Activated T-cell treated with anti-CD3 and anti-CD28 coated beads for 1 hour (primary cell): ENCODE results near the gene NR3C2.
"Not testable (repeated sequence)": the region's sequence is repeated elsewhere in the genome, so short reads cannot be mapped to it uniquely, and the experiment has no call there.

Experiments used
- DNase-seq: peaks from one replicate; pipeline ENCODE4 v3.0.0-alpha.2; 2020; ENCODE audit warnings: low read depth

NR3C2 gene

DNA sequence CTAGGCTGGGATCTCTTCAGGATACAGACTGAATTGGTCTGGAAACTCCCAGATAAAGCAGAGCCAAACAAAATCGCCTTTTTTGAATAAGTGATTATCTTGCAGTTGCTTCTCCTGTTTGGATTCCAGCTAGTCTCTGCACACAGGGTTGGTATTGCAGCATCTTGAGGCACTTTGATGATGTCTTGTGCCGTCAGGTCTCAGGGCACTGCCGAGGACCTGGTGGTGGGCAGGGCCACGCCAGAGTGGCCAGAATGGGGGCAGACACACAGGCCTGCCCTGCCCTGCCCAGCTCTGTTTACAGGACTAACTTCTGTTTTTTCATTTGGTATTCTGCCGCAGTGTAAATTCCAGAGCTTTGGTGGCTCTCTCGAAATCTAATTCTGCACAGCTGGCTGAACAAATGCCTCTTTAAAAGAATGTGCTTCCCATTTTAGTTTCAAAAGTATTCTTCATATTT is 276.1 kb downstream of the NR3C2 start:
- DNase-seq = no peak

DNA sequence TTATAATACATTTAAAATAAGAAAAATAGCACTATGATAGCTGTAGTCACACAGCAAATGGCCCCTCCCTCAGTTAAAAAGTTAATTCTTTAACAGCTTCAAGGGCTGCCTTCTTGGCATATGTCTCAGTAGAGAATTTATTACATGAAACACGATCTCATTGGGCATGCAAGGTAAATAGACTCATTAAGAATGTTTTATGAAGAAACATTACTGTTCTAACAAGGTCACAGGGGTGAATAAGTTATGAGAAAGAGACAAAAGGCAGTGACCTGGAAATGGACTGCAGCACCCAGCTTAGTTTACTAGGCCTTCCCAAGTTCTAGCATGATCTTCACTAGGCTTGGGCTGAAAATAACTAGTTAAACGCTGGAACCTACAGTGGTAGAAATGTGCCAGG is 277.7 kb downstream of the NR3C2 start:
- DNase-seq = no peak

DNA sequence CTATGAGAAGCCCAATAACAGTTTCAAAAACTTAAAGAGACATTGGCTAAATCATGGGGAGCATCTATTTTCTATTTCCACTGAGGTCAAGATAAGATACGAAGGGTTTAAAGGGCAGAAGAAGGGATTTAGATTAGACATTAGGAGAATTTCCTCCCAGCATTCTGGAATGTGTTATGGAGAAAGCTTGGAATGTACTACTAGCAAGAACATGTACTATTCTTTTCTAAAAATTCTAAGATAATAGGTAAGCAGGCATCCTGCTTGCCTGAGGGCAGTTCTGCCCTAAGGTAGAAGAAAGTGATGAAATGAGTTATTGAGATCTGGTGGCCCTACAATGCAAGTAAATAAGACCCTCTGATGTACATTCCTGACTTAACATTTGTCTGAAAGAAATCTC is 279.2 kb downstream of the NR3C2 start:
- no peak for DNase-seq

DNA sequence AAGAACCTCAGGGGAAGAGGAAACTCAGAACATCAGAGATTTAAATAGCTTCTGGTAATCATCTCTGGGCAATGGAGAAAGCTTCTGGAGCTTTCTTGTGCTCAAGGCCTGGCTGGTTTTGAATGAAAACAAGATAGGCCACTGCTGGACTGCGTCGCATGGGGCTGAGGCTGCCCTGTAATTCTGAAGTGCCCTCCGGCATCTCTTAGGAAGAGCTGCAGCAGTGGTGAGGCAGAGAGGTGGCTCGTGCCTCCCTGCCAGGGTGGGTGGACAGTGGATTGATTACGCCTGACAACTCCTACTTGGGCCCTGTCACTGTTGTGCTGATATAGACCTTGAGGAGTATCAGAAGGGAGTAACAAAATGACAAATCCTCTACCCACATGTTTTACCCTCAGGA is 279.7 kb downstream of the NR3C2 start:
- no peak for DNase-seq

DNA sequence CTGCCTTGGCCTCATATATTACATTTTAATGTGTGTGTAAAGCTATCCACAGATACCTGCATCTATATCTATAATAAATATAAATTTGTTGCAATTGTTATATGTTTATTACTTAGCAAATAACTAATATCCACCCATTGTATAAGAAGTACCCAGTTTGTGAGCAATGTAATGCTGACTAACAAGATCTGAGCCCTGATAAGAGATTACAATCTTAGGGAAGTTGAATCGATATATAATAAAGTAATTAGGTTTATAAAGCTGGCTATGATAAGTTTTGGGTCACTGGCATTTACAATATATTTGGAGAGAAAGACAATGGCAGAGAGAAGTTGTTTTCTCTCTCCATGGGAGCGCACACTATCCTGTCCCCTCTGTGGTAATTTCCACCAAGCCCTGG is 280.6 kb downstream of the NR3C2 start:
- DNase-seq = no peak

DNA sequence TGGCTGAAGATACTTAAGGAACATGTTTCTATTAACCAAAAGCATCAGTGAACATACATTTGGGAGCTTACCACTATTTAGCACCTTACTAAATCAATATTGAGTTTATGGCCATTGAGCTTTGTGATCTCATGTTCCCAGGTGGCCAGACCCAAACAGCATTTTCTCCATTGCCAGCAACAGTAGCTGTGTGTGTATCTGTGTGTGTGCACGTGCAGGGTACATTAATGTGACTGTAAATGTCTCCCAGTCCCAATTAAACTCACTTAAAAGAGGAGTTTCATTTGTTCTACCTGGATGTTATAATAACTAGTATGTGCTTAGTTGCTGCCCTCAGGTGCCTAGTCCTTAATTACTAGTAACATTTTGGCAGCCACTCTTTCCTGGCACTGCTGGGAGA is 282.4 kb downstream of the NR3C2 start:
- no peak for DNase-seq

DNA sequence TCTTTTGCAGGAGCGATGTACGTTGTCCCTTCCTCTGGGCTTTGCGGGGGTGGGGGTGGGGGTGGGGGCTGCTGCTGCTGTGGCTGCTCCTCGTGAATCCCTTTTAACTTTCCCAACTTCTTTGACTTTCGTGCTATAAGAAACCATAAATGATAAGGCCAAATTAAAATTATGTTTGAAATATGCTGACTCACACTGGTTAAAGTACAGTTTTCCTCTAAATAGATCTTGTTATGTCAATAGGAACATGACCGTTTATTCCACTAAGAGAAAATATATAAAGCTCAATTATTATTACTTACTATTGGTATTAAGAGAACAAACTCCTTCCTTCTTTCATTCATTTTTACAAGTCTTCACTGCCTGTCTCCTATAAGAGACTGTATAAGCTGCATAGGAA is 287.4 kb downstream of the NR3C2 start:
- DNase-seq = no peak

DNA sequence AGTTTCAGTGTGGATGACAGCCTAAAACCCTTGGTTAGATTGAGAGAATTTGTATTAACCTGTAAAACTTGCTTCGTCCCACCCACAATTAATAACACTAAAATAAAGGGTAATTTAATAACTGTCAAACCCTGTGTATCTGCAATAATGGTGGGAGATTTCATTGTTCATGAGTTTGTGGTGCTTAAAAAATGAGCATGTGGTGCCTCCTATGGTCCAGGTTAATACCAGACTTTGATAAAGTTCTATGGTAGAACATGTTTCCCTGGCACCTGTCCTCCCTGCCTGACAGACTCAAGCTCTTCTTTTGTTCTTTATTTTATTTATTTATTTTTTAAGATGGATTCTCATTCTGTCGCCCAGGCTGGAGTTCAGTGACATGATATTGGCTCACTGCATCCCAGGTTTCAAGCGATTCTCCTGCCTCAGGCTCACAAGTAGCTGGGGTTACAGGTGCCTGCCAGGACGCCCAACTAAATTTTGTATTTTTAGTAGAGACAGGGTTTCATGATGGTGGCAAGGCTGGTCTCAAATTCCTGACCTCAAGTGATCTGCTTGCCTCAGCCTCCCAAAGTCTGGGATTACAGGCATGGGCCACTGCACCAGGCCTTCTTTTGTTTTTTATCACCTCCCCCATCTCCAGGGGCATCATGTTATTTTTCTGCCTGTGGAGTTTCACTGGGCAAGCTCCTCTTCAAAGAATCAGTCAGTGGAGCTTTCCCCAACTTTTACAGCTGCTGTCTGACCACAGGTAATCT is 289.2 kb downstream of the NR3C2 start:
- DNase-seq = no peak

DNA sequence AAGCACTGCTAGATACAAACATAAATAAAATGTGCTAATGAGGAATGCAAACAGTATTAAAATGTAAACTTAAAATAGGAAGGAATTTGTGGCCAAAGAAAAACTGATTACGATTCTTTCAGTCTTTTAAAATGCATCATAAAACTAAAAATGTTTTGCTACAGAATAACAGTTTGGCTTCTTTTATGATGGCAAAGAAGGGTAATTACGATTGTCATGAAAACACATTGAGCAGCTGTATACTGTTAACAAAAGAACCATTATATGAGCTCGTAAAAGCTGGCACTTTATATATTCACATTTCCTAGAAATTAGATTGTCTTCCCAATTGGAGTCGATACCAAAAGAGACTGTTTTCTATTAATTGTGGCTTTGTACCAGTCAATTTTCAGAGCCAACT is 290.4 kb downstream of the NR3C2 start:
- DNase-seq = no peak

DNA sequence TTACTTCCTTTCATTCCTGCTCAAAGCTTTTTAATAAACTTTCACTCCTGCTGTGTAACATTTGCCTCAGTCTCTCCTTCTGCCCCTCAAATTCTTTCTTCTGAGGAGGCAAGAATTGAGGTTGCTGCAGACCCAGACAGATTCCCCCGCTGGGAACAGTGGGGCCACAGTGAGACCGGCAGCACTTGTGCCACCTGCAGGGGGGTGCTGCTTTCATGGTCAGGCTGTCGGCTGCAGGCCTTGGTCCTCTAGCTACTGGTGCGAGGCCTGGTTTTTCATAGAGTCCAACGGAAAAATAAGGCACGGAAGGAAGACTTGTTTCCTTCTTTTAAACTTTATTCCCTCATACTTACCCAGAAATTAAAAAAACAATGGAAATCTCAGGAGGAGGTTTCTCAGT is 296.7 kb downstream of the NR3C2 start:
- no peak for DNase-seq

DNA sequence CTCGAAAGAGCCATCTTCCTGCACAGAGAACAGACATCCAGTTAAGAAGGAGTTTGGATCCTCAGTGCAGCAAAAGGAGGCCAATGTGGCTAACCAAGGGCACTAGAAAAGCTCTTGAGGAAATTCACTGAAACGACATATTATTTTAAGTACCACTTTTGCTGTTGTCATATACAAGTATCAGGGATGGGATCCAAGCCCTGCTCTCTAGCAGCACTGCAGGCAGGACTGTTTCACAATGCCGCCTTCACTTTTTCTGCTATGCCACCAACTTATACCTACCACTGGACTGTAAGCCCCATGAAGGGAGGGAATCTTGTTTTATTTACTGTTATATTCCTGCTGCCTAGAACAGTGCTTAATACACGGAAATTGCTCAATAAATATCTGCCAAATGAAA is 299.0 kb downstream of the NR3C2 start:
- no peak for DNase-seq

DNA sequence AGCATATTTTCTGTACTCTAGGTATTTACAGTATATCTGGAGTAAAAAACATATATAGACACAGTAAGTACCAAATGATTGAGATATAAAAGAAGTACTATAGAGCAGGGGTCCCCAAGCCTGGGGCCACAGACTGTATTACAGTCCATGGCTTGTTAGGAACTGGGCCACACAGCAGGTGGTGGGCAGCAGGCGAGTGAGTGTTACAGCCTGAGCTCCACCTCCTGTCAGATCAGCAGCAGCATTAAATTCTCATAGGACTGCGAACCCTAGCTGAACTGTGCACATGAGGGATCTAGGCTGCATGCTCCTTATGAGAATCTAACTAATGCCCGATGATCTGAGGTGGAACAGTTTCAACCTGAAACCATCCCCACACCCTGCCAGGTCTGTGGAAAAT is 300.7 kb downstream of the NR3C2 start:
- no peak for DNase-seq

DNA sequence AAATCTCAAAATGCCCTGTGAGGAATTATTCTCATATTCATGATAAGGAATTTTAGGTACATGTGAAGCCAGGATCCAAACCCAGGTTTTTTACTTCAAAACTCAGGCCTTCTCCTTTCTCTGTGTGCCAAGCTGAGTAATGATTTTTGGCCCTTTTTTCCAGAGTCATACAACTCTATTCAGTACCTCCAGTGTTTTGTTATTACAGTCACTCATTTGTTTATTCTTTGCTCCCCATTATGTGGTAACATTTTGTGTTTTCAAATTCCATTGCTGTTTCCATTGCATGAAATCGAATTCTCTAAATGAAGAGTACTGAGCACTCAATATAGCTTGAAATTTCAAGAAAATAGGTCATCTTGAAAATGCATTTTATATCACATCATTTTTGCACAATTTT is 315.4 kb downstream of the NR3C2 start:
- DNase-seq = no peak

DNA sequence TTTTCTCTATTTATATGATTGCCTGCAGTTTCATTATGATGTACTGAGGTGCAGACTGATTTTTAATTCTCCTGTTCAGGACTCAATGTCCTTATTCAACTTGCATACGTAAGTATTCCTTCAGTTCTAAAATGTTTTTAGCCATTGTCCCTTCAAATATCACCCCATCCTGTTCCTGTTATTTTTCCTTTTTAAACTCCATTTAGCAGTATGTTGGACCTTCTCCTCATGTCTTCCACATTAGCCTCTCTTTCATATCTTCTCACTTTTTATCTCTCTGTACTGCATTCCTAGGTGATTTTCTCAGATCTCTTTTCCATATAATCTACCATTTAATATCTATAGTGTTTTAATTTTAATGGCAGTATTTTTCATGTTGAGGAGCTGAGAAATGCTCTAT is 317.7 kb downstream of the NR3C2 start:
- no peak for DNase-seq

DNA sequence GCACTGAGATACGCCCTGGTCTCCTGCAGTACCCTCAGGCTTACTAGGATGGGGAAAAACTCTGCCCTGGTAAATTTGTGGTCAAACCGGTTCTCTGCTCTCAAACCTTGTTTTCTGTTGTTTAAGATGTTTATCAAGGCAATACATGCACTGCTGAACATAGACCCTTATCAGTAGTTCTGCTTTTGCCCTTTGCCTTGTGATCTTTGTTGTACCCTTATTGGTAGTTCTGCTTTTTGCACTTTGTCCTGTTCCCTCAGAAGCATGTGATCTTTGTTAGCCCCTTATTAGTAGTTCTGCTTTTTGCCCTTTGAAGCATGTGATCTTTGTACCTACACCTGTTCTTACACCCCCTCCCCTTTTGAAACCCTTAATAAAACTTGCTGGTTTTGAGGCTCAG is 319.1 kb downstream of the NR3C2 start:
- DNase-seq = not testable (repeated sequence)

DNA sequence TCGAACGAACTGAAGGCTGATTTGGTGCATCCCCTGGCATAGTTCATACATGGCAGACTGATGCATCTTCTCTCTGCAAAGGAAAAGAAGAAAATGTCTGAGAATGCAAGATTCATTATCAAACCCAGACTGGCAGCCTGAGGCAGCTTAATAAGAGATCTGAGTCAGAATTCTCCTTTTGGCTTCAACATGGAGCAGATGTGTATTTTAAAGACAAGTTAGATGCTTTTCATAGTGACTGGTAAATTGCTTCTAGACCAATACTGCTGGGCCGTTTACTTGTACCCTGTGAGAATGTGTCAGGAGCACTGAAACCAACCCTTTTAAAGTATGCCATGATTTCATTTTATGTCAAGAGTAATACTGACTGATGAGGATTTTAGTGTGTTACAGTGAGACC is 322.0 kb downstream of the NR3C2 start:
- no peak for DNase-seq

DNA sequence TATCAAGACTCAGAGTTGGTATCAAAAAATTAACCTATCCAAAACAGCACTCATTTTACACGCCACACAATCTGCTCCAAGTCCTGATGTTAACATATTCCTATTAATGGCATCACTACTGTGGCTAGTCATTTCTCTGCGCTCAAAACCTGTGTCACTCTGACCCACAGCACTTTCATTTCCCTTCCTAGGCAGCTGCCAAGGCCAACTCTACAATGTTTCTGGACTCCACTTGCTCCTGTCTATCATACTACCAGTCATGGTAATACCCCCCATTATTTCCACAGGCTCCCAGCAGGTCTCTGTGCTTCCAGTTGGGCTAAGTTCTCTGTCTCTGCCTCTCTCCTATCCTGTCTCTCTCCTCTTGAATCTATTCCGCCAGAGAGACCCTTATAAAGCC is 323.6 kb downstream of the NR3C2 start:
- DNase-seq = no peak

DNA sequence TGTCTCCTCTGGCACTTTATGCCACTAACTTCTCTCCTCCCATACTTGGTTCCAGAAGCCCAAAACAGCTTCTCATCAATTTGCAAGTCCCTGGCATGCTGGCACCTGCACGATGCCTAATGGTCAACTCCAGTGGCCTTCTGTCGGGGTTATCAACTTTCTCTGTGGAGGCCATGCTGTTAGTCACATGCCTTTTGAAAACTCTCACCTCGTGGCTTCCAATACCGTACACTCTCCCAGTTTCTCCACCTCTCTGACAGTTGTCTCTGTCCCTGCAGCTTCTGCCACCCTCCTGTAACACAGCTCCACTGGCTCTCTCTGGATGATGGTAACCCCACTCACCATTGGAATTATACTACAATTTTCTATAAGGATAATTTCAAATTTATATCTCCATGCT is 324.0 kb downstream of the NR3C2 start:
- DNase-seq = no peak

DNA sequence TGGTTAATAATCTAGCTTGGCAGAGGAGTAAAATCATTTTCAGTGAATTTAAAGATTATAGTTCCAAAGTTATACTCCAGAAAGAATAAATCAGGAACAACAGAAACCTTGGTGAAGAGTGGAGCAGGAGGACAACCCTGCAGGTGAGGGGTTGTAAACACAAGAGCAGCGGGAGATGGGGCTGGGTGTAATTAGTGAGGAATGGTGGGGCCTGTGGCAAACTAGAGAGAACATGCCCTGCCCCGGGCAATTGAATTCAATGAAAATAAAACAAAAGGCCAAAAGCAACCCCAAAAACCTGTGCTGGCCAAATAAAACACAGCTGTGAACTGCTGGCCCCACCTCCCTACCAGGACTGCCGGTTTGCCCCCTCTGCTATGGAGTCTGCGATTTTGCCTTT is 325.2 kb downstream of the NR3C2 start:
- no peak for DNase-seq

DNA sequence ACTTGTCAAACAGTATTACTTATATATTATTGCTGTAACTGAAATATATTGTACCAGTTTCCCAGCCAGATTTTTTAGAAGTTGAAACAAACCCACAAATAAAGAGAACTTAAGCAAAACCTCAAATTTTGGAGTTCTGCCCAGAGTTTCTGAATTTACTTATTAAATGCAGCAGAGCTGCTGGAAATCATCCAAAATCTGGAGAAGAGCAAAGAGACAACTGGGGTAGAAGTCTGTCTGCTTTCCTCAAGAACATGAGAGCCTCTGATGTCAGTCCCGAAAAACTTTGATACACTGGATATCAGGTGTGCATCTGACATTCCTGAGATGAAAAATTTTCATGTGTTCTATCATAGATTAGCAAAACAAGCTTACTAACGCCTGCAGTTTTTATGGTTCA is 325.9 kb downstream of the NR3C2 start:
- no peak for DNase-seq

DNA sequence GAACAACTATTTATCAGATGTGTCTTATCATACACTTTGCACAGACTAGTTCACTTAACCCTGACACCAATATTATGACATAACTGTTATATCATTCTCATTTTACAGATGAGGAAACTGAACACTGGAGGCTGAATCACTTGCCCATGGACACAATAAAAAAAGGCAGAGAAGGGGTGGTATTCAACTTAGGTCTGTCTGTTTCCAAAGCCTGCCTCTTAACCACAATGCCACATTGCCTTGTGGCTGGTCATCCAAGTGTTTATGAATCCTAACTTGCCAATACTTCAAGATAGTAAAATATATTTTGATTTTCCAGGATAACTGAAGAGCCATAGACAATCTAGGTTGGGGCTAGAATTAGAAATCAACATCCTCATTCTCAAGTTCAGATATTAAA is 327.8 kb downstream of the NR3C2 start:
- DNase-seq = no peak

DNA sequence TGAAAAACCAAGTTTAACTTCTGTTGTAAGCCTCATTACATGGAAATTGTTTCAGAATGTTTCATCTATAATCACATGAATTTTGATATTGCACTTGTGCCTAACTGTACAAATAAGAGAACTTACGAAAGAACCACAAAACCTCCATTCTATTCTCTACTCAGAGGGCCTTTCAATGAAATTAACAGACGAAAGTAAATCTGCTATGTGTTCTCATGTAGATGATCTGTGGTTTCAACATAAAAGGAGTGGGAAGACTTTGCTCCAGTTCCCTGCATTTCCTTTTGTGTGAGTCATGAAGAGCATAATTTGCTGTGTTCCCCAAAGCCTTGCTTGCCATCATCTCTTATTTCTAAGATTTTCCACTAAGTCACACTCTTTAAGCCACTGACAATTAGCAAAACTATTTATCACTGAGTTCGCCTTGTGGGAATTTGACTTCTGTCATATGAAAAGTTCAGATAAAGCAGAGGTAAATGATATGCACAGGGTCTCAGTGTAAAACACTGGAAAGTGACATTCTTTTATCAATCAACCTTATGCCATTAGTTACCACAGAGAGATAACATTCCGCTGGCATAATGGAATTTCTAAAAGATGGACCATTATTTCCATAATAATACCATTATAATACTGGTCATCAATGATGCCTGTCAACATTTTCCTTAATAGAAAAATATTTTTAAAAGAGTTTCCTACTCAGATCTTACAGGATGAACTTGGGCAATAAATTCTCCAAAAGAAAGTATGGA is 329.8 kb downstream of the NR3C2 start:
- DNase-seq = no peak

DNA sequence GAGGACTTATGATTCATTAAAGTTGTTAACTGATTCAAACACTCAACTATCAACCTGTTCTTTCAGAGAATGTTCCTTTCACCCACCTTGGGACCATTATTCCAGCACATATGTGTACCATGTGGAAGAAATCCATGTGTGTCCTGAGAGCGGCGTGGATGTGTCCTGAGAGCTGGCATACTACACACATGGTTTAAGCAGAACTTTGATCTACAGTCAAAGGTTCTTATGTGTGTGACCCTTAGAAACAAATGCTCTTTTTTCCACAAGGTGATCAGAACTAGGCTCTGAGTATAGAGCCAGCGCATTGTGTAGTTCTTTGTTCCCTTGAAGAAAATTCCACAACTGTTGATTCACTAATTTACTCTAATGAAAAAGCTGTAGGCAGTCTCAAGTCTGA is 332.0 kb downstream of the NR3C2 start:
- DNase-seq = no peak

DNA sequence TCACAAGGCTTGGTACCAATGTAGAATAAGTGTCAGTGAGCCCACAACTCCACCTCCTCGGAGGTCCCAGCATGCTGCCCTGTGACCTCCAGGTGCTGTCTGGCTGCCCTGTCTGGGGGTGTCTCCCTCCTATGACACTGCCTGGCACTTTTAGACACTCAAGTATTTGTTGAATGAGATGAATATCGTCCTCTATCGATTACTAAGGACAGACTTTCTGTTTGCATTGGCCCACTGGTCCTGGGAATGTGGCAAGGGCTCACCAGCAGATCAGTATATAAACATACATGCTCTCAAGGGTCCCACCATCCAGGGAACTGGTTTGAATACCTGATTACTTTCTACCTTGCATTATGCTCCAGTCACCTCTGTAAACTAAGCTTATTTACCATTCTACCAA is 333.0 kb downstream of the NR3C2 start:
- DNase-seq = no peak
